HL-60/S4 (cell line): ENCODE results near the gene POLA1.

ENCODE experiments used
- in situ Hi-C: fragments of 300-500 bp; cut with MboI; formaldehyde crosslinking; loops from 2 replicates; pipeline ENCODE4 v1.14.3; 2022; ENCODE audit warnings: low sequenced_read_pairs

POLA1 gene

DNA sequence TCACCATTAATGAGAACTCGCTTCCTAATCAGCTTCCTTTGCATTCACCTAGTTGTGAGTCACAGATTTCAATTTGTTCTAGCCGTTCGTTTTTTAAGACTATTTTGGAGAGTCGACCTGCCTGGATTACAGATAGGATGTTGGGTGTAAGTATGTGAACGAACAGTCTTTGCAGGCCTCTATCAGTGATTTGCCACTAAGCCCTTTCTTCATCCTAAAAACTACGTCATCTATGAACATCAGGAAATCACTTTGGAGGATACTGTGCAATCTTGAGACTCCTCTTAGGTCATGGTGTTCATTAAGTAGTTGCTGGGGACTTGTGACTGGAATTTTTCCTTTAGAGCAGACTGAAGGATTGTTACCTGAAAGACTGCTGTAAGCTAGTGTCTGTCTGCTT is 1.1 kb downstream of the POLA1 start:
- in situ Hi-C loops = no loop called here

DNA sequence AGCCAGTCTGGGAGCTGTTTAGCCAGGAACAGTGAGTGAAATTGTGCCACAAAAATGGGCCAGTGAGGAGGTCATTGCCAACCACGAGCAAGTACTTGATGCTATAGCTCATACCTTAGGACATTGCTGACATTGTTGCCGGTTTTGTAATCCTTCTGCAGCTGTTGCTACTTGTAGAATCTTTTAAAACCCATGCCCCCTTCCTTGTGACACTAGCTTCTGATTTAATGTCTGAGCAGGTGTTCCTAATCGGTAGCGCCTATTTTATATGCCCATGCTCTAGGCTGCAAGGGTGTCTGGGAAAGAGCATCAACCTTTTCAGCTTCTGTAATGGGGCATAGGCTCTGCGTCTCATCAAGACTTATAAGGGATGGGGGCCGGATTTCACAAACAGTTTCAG is 2.6 kb downstream of the POLA1 start:
- in situ Hi-C loops = no loop called here

DNA sequence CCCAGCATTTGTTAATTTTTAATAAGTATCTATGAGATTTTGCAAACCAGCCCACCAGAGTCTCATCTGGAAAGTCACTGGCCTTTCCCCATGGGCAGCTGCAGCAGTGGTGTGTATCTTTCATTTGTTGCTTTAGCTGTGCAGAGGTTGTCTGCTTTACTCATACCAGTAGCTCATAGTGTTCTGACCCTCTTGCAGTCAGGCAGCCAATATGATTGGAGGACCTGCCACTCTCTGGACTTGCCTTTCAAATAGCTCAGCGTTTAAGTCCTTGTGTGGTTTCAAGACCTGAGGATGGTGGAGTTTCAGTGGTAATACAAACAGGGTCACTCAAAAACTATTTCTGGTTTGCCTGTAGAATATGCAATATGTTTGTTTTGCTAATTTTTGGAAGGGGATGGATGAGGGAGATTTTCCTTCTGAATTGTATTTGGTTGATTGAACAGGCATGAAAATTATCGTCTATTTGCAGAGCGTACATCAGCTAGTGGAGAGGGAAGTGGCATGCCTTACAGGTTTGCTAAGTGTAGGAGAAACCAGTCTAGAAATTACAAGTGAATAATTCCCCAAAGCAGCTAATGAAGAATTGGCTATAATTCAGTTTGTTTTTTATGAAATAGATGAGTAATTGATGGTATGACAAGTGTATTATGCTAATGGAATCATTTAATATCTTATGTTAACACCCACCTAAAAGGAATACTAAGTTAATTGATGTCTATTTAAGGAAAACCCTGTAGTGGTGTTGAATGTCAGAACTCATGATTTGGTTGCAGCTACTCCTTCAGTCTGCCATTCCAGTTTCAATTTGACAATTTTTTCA is 8.9 kb downstream of the POLA1 start:
- in situ Hi-C loops = no loop called here

DNA sequence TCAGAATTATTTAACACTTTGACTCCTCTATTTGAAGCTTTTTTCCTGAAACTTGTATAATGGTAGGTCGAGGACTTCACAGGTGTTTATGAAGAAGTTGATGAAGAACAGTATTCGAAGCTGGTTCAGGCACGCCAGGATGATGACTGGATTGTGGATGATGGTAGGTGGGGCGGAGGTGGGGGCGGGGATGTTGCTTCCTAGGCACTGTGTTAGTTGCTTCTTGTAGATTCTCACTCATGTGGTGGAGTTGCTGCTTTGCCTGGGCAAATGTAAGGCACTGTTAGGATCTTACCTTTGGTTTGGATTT is 9.4 kb downstream of the POLA1 start:
- in situ Hi-C loops = no loop called here

DNA sequence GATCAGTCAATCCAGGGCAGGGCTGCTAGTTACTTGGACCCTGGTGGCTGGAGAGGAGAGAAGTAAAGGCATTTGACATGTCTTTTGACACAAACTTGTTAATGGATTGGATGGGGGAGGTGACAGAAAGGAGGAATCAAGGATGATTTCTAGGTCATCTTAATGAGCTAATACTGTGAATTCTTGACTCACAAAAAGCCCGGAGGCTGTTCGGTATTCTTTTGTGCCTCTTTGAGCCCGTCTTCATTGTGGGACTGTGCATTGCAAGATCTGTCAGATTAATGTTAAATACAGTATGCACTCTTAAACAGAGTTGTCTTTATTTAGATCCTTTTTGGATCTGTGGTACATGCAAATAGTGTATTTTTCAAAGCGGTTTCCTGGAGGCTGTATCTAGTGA is 25.1 kb downstream of the POLA1 start:
- in situ Hi-C loops = no loop called here

DNA sequence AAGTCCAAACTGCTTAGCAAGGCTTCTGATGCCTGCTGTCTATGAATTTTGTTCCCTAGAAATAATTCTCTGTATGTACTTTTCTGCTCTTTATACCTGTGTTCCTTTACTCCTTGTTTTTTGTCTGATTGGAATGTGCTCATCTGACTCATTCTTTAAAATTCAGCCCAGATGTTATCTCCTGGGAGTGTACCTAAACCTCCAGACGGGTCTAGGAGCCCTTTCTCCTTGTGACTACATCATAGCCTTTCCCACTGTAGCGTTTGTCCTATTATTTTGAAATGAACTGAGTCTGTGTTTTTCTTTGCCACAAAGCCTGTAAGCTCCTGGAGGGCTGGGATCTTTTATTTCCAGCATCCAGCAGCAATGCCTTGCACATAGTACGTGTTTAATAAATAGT is 26.3 kb downstream of the POLA1 start:
- in situ Hi-C loops = no loop called here

DNA sequence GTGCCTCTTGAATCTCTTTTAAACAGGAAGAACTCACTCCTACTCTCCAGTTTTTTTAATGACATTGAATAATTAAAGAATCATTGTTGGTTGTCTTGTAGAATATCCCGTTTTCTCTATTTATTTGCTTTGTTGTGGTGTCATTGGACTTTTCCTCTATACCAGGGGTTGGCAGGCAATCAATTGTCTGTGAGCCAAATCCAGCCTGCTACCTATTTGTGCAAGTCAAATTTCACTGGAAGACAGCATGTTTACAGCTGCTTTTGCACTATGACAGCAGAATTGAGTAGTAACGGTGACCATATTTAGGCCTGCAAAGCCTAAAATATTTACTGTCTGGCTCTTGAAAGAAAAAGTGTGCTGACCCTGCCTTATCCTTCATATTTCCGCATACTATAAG is 34.8 kb downstream of the POLA1 start:
- in situ Hi-C loops = no loop called here

DNA sequence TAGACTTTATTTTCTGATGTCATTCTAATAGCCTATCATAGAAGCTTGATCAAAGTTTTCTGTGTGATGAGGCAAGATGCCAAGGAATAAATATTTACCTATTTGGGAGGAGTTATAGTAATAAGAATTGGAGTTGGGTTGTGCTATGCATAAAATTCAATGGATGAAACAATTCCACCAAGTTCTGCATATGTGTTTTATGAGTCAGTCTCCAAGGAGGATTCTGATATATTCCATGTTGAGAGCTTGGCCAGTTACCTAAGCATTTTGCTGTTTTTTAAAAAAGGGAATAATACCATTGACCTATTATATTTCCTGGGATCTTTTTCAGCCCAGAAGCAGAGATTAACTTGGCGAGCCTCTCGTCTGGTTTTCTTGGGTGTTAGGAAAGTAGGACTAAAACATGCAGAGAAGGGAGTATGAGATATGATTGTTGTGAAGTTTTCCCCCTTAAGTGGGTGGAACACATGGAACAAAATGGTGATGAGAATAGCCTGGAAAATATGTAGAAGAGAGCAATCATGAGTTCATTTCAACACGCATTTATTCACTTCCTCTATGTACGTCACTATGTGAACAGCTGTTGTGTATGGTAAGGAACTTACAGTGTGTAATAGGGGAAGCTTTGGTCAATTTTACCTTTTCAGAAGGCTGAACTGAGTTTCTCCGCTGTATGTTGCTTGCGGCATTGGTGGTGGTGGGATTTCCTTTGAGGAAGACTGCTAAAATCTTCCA is 39.2 kb downstream of the POLA1 start:
- in situ Hi-C loops = no loop called here

DNA sequence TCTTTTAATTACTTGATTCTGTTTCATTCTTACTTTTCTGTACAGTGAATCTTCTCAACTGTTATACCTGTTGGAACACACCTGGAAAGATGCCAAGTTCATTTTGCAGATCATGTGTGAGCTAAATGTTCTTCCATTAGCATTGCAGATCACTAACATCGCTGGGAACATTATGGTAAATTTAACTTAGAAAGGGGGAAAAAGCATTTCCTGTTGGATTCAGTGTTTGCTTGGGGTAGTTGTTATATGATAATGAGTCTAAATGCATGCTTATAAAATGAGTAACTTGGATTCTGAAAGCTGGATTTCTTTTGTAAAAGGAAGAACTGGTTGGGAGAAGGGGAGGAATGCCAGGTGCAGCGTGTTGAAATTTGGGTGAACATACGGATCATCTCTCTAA is 47.6 kb downstream of the POLA1 start:
- in situ Hi-C loops = no loop called here

DNA sequence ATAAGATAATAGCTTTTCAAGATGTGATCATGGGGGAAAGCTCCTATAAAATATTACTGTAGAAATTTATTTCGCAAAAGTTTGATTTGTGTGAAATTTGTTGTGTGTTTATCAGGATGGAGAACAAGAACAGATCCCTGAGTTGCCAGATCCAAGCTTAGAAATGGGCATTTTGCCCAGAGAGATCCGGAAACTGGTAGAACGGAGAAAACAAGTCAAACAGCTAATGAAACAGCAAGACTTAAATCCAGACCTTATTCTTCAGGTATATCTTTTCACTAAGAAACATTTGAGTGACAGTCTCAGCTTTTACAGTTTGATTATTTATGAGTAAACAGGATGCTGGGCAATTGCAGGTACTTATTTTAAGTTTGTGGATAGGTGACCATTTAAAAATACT is 54.5 kb downstream of the POLA1 start:
- in situ Hi-C loops = no loop called here

DNA sequence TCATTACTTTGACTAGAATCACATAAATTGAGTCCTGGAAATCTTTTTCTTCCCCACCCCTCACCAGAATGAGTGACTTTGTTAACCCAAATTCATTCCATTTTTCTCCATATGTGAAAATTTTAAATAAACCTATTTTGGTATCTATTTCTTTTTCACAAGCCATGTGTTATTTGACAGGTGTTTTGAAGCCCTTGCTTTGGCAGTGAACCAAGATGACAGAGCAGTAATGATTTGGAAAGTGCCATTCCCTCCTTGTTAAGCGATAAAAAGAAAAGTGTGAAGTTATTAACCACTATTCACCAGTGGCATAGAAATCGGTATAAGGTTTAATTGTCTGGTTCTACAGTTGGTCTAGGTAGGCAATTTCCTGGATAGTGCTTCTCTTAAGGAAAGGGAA is 66.1 kb downstream of the POLA1 start:
- in situ Hi-C loops = no loop called here

DNA sequence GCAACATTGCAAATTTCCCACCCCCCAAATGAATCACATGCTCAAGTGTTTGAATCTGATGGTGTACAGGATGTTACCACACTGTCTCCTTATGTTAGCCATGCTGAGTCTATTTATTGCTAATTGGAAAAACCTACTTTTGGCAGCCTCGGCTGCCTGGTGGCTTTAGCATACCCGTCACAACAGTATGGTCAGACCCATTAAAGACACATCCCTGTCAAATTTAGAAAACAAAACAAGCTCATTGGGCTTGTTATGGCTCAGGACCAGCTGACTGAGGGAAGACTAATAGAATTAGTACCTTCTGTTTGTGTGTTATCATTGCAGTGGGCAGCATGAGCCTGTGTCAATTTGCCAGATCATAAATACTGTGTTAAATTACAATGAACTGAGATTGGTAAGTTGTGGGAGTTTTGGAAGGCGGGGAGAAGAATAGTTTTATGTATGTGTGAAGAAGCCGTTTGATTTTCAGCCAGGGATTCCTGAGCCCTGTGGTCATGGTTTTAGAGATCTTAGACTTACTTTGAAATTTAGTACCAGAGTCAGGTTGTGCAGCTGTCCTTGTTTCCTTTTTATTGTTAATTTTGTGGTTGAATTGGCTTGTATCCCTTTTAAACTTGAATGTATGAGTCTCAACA is 66.8 kb downstream of the POLA1 start:
- in situ Hi-C loops = no loop called here

DNA sequence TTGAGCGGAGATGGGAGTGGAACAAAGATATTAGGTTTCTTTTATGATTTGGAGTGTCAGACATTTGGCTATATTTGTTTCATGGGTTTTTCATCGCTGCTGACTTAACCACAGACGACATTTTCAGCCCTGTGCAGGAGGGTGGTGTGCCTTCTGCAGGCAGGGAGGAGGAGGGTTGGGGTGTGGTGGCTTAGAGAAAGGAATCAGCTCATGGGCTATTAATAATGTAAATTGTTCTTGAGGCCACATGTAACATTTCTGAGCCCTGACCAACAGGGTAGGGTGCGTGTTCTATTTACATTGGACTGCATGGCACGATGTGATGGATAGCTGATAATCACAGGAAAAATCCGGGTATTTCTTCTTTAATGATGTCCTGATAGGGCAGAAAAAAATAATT is 67.6 kb downstream of the POLA1 start:
- in situ Hi-C loops = no loop called here

DNA sequence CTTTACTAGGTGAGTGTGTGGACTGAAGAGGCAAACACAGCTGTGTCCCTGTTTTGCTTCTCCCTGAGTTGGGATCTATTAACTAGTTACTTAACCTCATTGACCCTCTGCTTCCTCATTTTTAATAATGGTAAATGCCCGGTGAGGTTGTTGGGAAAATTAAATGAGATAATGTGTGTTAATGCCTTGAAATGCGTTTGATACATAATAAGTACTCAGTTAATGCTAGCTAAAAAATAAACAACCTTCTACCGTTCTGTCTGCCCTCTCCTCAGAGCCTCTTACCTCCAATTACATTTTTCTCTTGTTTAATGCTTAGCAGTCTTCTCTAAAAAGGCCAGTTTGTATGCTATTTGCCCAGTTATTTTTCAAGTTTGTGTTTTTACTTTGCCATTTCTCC is 70.3 kb downstream of the POLA1 start:
- in situ Hi-C loops = no loop called here

DNA sequence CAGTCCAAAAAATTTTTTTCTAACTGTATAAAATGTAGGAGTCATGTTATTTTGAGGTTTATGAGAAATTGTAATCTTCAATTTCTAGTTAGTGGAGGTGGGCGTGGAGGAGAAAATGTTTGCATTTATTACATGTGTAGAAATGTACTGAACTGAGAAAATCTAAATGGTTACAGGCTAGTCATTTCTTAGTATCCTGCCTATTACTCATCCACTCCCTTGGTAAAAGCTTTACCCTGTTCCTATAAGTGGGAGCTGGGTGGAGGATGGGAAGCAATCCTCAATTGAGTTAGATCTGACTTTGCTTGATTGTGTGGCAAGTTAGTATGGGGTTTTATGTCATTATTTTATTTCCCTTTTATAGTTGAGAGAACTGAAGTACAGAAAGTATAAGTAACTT is 73.8 kb downstream of the POLA1 start:
- in situ Hi-C loops = no loop called here

DNA sequence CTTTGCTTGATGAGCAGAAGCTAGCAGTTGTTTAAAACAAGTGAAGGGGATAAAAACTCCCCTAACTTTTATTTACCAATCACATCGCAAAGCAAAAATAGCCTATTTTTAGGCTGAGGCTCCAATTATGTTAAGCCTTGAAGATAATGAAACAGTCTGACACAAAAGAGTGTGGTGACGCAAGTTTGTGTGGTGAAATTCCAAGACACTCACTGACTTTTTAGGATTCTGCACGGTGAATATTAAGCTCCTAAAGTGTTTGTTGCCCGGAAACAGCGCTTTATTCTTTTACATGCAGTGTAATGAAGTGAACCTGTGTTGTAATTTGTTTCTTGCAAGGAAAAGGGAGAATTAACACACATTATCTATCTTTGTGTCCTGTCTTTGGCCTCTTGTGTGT is 74.8 kb downstream of the POLA1 start:
- in situ Hi-C loops = no loop called here

DNA sequence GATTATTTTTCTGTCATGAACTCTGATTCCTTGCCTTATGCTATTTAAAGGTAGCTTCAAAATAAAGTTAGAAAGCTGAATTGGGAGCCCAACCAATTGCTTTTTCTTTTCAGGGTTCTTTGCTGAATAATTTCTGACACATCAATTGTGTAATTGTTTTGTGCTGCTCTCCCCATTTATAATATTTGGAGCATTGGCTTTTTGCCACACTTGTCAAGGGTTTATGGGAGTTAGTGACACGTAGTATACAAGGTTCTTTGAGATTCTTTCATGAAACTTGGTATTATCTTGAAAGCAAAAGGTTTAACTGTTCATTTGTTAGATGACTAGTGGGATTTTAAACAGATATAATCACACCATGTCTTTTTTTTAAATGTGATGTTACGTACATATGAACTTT is 80.9 kb downstream of the POLA1 start:
- in situ Hi-C loops = no loop called here

DNA sequence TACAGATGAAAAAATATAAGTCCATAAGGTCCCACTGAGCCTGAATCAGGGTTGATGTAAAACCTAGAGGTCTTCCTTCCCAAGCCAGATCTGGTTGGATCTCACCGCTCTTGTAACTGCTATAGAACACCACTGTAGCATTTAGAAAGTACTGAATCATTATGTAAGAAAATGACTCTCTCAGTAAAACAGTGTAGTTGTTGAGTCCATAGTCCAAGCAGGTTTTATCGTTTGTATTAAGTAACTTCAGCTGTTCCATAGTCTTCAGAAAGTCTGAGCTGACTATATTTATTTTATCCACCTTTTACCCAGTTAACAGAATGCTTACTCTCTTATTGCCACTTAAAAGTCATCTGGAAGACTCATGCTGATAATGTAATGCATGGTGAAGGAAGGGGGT is 82.2 kb downstream of the POLA1 start:
- in situ Hi-C loops = no loop called here

DNA sequence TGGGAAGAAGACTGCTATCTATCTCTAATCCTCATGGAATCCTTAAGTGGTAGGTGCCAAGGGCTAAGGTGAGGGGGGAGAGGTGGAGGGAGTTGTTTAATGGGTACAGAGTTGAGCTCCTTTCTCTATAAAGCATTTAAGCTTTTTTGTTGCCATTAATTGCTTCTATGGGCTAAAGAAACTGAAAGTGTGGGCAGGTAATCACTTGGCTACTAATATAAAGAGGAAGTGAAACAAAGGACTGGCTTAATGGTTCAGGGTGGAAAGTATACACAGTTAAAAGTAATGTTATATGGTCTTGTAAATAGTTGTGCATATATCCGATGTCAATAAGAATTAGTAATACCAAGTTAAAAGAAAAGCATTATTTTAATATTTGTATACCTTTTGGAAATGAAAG is 83.9 kb downstream of the POLA1 start:
- in situ Hi-C loops = no loop called here

DNA sequence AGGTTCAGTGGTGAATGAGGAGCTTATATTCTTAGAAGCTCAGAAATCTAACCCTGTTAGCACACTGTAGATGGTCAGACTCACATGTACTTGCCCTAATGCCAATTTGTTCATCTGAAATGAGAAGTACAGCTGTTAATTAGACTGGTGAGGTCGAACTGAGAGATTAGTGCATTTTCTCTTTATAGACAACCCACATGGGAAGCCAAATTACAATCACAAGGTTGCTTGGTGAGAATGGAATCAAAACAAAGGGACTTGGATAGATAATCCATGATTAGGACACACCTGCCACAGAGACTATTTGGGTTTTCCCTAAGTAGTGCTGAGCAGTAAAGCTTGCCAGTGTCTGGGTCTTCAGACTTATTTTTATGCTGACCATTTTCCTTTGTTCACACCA is 88.3 kb downstream of the POLA1 start:
- in situ Hi-C loops = no loop called here

DNA sequence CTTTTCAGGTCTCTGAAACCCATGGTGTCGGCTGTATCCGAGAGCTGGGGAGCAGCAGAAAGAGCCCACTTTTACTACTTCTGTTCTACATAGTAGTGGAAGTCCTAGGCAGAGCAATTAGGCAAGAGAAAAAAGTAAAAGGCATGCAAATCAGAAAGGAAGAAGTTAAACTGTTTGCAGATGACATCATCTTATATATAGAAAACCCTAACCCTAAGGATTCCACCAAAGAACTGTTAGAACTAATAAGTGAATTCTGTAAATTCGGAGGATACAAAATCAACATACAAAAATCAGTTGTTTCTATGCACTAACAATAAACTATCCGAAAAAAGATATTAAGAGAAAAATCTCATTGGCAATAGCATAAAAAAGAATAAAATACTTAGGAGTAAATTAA is 95.3 kb downstream of the POLA1 start:
- in situ Hi-C loops = no loop called here

DNA sequence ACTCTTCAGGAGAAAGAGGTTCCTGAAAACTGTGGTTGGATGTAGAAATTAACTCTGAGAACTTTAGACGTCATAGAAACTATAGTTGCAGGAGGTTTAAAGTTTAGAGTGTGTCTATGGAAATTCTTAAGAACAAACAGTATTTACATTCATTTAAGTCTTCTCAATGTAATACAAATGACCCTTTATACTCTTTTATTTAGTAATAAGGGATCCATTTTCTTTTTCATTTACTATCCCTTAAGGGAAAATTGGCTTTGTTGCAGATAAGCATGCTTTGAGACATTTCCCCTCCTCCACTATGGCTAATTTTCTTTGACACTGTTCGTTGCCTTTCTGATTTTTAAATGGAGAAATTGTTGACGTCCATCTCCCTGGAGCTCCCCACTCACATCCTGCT is 96.4 kb downstream of the POLA1 start:
- in situ Hi-C loops = no loop called here
